ENCODE measurements around the gene PRKACA. TPM values are rescaled to one million over a fixed set of nuclear protein-coding genes. Genes with fewer than 3 reads are reported as not detected.

The PRKACA gene
- total and polyA plus RNA-seq, 8 donors: 81.5 to 118 (median 93.7) TPM

GRCh38 chr19:14152713-14153112, 35.2 kb upstream of the PRKACA start:
- Histone ChIP-seq H3K9me3 (no peaks in the 10 kb centered on the region), H3K4me3 (no peak overlapping the region)
- intact Hi-C loops (cut with DNase I): no loop called here

GRCh38 chr19:14150770-14151661, 33.5 kb upstream of the PRKACA start:
- intact Hi-C loops (cut with DNase I): no loop called here
- Histone ChIP-seq H3K27me3 (no peaks in the 10 kb centered on the region), H3K36me3 (peaks cover 0 to 33% of the 10 kb centered on the region in 2 donors), H3K9me3 (no peaks in the 10 kb centered on the region), H3K4me3 (no peak overlapping the region), H3K27ac (peak overlapping the region; percentile 76 to 80), H3K4me1 (peaks cover 18 to 48% of the 10 kb centered on the region in 2 donors)
- ATAC-seq (no peak), DNase-seq (peak in 1 of 4 donors; percentile 68)
- TF ChIP-seq CTCF (IDR thresholded peaks at IDR 0.05): no peak

More at GRCh38 chr19:14152713-14153112, 35.2 kb upstream of the PRKACA start:
- H3K4me1 ChIP-seq: peaks cover 18 to 37% of the 10 kb centered on the region in 2 donors
- H3K36me3 ChIP-seq: peaks cover 0 to 50% of the 10 kb centered on the region in 2 donors
- no peaks in the 10 kb centered on the region for H3K27me3 ChIP-seq
- DNase-seq (peak in 1 of 4 donors; percentile 53), ATAC-seq (no peak)
- no peak overlapping the region for H3K27ac ChIP-seq
- no peak for TF ChIP-seq CTCF (IDR thresholded peaks at IDR 0.05)

DNA sequence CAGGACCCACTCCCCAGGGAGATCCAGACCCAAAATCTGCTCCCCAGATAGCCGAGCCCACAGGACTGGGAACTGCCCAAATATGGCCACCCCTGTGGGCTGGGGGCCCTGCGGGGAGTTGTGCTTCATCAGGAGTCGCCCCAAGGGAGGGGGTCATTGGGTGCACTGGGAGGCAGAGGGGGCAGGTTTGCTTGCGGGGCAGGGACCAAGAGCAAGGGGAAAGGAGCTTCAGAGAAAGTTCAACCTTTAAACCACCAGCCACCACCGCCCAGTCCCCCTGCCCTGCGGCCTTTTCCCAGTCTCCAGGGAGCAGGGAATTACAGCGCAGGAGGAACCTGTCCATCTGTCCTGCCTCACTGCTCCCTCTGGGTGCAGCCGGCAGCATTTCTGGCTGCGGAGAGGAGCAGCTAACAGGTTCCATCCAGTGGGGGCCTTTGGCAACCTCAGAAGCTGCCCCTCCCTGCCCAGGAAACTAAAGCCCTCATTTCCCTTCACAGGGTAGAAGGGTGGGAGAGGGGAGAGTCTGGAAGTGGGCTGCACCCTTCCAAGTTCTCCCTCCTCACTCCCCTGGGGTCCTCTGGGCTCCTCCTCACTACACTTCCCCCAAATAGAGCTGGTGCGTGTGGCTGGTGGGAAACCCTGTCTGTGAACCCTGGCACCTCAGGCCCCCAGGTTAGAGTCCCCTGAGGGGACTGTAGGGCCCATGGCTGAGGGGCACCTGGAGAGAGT, 32.6 kb upstream of the PRKACA start:
- no peak for TF ChIP-seq CTCF (IDR thresholded peaks at IDR 0.05)
- peaks cover 0 to 25% of the 10 kb centered on the region in 2 donors for H3K36me3 ChIP-seq
- intact Hi-C loops (cut with DNase I): no loop called here

DNA sequence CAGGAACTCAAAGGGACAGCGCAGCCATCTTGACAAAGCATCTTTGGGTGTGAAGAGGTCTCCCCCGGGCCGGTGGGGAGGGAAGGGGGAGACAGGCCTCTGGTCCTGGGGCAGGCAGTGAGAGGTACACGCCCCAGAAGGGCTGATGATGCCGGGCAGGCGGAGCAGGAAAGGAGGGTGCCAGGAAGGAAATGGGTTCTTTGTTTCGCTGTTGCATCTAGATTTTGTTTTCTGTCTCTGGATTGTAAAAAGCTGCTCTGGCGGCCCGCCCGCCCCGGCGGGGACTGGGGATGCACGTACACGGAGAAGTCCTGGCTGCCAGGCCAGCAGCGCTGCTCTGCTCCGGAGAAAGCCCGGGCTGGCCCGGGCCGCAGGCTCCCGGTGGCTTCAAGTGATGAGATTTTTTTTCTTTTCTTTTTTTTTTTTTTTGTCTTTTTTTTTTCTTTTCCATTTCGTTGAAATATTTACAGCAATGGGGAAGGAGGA, 32.0 kb upstream of the PRKACA start:
- intact Hi-C loops (cut with DNase I): loop anchor here in 1 of 2 donors (5.0 kb wide), 1 partner anchor 198 kb away; no protein-coding TSS in a partner anchor
- Histone ChIP-seq H3K4me1 (peaks cover 18 to 52% of the 10 kb centered on the region in 2 donors), H3K36me3 (peaks cover 0 to 21% of the 10 kb centered on the region in 2 donors), H3K4me3 (peak overlapping the region in 1 of 2 donors; percentile 13), H3K9me3 (no peaks in the 10 kb centered on the region), H3K27me3 (no peaks in the 10 kb centered on the region), H3K27ac (peak overlapping the region; percentile 76 to 80)
- DNase-seq (peak; percentile 51 to 96 (median 90)), ATAC-seq (peak; percentile 46)
- no peak for TF ChIP-seq CTCF (IDR thresholded peaks at IDR 0.05)

More for the DNA sequence above, 32.6 kb upstream of the PRKACA start:
- no peaks in the 10 kb centered on the region for H3K9me3 ChIP-seq
- H3K27ac ChIP-seq: peak overlapping the region; percentile 76 to 80
- no peak for ATAC-seq
- peak in 3 of 4 donors; percentile 14 to 61 (median 26) for DNase-seq
- peak overlapping the region in 1 of 2 donors; percentile 13 for H3K4me3 ChIP-seq
- H3K4me1 ChIP-seq: peaks cover 18 to 52% of the 10 kb centered on the region in 2 donors
- no peaks in the 10 kb centered on the region for H3K27me3 ChIP-seq

Data from left lung (tissue), 10 donors.